ENCODE results near the gene ABCD1.
"Not testable (repeated sequence)": the region's sequence is repeated elsewhere in the genome, so short reads cannot be mapped to it uniquely, and the experiment has no call there.

Gene ABCD1

GRCh38 chrX:153724252-153725038 is at the start of gene ABCD1, which contains the start of gene BCAP31:
Gene ABCD1, plus strand, starts transcription at chrX:153724856. Its CDS starts 411 bp downstream, at chrX:153725267.
Gene BCAP31, minus strand, starts transcription at chrX:153724387. Its CDS starts 1,143 bp downstream, at chrX:153723244.
- DNase-seq (ENCODE audit: low spot score) (peak; percentile 76), FAIRE-seq (peak; percentile 55)

DNA sequence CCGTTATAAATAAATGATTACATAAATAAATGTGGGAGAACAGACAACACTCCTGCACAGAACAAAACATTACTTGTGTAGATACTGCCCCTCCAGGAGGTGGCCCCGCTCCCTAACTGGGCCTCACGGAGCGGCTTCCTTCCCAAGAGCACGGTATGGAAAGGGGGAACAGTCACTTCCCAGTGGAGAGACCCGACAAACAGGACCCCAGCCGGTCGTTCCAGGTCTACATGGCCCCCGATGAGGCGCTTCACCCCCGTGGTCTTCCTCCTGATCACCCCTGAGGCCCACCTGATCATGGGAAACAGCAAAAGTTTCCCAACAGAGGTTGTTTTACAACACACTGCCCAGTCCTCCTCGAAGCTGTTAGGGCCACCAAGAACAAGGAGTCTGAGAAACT is 43.5 kb upstream of the ABCD1 start:
- no peak for FAIRE-seq

DNA sequence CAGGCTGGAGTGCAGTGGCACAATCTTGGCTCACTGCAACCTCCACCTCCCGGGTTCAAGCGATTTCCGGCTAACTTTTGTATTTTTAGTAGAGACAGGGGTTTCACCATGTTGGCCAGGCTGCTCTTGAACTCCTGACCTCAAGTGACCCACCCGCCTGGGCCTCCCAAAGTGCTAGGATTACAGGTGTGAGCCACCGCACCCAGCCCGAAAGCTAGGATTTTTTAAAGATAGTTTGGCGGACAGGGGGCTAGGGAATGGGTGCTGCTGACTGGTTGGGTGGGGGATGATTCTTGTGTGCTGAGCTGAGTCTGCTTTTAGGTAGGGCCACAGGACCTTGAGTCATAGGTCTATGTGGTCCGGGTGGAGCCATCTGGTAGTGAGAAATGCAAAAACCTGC is 41.2 kb upstream of the ABCD1 start:
- not testable (repeated sequence) for DNase-seq (ENCODE audit: low spot score); FAIRE-seq

More for the DNA sequence above, 43.5 kb upstream of the ABCD1 start:
- no peak for DNase-seq (ENCODE audit: low spot score)

GRCh38 chrX:153684467-153685155 is 40.0 kb upstream of the ABCD1 start:
- DNase-seq (ENCODE audit: low spot score): no peak
- FAIRE-seq: no peak

DNA sequence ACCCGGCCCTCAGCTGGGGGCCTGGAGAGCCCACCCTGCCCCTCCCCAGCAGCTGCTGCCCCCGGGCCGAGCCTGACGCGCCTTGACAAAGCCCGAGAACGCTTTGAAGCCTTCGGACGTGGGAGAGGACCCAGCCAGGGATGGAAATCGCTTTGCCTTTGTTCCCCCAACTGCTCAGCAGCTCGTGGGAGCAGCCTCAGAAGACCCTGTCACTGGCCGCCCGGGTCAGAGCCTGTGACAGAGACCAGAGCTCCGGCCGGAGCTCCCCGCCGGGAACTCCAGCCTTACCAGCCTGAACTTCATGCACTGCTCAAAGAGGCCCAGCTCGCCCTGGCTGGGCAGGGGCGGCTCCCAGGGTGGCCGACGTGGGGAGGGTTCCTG is 39.5 kb upstream of the ABCD1 start:
- no peak for FAIRE-seq
- no peak for DNase-seq (ENCODE audit: low spot score)

GRCh38 chrX:153685751-153686696 is 38.6 kb upstream of the ABCD1 start:
- FAIRE-seq: no peak

DNA sequence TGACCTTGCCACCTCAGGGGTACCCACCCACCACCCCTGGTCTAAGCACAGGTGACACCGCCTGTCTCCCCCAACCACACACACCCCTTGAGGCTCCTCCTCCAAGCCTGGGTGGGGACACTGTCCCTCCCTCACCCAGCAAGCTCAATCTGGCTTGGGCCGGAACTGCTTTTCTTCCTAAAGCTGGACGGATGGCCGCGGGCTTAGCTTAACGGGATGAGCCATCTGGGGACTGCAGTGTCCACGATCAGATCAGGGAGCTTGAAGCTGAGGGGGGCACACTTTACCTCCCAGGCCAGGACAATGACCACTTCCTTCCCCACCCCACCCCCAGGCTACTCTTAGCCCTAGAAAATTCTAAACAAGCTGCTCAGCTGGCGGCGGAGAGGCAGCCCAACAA is 37.9 kb upstream of the ABCD1 start:
- no peak for DNase-seq (ENCODE audit: low spot score)
- no peak for FAIRE-seq

More at GRCh38 chrX:153685751-153686696, 38.6 kb upstream of the ABCD1 start:
- DNase-seq (ENCODE audit: low spot score): no peak

DNA sequence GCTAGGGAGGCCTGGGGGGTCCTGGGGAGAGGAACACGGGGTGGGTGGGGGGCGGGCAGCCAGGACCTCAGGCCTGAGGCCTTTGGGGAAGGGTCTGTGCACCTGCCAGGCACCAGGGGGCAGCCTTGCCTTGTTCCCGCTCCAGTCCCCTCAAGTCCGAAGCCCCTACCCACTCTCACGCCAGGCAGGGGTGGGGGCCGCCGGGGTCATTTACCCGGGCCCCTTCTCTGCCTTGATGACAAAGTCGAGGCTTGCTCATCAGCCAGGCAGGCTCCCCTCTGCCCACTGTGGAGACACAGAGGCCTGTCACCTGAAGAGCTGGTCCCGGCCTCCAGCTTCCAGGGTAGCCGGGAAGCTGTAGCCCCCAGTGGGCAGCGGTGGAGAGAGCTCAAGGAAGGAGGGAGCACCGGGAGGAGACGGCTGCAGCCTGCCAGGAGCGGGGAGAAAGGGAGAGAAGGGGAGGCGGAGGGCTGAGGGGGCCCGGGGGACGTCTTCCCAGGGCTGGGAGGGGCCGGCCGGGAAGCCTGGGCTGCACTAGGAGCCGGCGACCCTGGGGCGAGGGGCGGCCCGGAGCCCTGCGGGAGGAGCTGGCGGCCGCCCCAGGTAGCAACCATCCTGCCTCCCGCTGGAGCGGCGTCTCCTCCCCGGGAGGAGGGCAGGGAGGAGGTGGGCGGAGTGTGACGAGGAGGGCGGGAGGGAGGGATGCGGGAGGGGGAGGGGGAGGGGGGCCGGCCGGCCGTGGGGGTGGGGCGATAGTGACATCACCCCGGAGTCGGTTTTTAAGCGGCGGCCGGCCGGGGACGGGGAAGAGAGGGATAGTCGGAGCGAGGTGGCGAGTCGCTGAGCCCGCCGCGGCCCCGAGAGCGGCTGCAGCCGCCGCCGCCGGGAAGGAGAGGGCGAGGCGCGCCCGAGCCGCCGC is 37.3 kb upstream of the ABCD1 start, which contains the start of gene SLC6A8:
SLC6A8 (plus strand) TSS at position 806 of the 919 bp plus-strand sequence. CDS start 649 bp downstream, outside the sequence.
- peak; percentile 56 for DNase-seq (ENCODE audit: low spot score)
- no peak for FAIRE-seq

DNA sequence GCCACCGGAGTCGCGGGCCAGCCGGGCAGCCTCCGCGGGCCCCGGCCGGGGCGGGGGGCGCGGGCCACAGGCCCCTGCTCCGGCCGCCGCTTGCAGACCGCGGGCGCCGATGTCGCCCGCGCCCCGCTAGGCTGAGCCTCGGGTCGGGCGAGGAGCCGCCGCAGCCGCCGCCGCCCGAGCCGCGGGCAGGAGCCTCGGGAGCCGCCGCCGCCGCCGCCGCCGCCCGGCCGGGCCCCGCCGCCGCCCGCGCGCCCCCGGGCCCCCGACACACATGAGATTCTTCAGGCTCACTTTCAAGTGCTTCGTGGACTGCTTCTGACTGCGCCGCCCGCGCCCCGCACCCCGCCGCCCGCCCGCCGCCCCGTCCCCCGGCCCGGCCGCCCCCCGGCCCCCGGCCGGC is 36.6 kb upstream of the ABCD1 start:
- DNase-seq (ENCODE audit: low spot score) (no peak), FAIRE-seq (no peak)

DNA sequence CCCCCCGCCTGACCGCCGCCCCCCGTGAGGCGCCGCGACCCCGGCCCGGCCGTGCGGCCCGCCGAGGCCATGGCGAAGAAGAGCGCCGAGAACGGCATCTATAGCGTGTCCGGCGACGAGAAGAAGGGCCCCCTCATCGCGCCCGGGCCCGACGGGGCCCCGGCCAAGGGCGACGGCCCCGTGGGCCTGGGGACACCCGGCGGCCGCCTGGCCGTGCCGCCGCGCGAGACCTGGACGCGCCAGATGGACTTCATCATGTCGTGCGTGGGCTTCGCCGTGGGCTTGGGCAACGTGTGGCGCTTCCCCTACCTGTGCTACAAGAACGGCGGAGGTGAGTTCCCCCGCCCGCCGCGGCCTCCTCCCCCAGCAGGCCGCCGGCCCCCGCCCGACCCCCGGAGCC is 36.1 kb upstream of the ABCD1 start:
- FAIRE-seq (no peak), DNase-seq (ENCODE audit: low spot score) (no peak)

DNA sequence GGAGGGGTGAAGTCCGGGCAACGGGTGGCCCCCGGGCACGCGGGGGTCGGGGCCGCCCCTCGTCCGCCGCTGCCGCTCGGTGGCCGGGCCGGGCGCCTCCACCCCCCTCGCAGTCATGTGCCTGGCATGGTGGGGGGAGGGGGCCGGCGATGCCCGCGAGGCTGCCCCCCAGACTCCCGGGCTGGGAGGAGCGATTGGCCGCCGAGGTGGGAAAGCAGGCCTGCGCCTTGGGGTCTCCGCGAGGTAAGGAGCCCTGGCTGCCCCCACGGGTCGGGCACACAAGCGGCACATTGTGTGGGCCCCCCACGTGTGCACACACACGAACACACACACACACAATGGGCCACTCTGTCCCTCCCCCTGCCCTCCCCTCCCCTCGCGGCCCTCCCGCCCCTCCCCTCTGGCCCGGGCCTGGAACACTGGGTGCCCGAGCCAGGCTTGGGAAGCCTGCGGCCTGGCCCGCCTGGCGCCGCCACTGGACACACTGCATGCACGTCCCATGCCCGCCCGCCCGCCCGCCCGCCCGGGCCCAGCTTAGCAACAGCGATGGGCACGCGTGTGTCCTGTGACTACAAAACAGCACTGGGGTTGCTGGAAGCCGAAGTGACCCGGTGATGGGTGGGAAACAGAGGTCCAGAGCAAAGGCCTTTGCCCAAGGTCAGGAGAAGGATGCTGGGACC is 35.6 kb upstream of the ABCD1 start:
- no peak for FAIRE-seq
- peak; percentile 27 for DNase-seq (ENCODE audit: low spot score)

- FAIRE-seq (no peak), DNase-seq (ENCODE audit: low spot score) (peak; percentile 8)
These were observed 34.8 kb upstream of the ABCD1 start for GRCh38 chrX:153689654-153690465.

- DNase-seq (ENCODE audit: low spot score) (no peak), FAIRE-seq (no peak)
These were observed 34.2 kb upstream of the ABCD1 start for GRCh38 chrX:153690466-153690865.

GRCh38 chrX:153691032-153691827 is 33.4 kb upstream of the ABCD1 start:
- not testable (repeated sequence) for FAIRE-seq; DNase-seq (ENCODE audit: low spot score)

- FAIRE-seq: no peak
- no peak for DNase-seq (ENCODE audit: low spot score)
These were observed 32.7 kb upstream of the ABCD1 start for GRCh38 chrX:153692003-153692402.

DNA sequence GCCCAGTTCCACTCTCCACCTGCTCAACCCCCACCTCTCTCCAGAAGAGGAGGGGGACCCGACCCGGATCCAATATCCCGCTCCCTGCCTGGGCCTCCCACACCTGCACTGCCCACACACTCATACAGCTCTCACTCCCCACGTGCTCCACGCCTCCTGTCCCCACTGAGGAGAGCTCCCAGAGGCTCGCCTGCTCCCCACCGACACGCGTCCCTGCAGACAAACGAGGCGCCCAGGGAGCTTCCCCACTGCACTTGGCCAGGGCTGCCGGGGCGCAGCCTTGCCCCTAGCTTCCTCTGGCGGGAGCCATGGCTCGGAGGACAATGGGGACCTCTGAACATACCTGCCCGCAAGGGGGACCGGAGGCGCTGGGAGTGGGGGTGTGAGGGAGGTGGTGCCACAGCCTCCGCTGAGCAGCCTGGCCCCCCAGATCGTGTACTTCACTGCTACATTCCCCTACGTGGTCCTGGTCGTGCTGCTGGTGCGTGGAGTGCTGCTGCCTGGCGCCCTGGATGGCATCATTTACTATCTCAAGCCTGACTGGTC is 32.0 kb upstream of the ABCD1 start:
- no peak for FAIRE-seq
- DNase-seq (ENCODE audit: low spot score): no peak

GRCh38 chrX:153693216-153694086 is 31.2 kb upstream of the ABCD1 start:
- no peak for FAIRE-seq
- DNase-seq (ENCODE audit: low spot score): no peak

All from RCC 7860 (cell line).